AG04450 (cell line): Measurements from ENCODE around the gene RAB11FIP4. TPM values are rescaled to one million over a fixed set of nuclear protein-coding genes. Genes with fewer than 3 reads are reported as not detected.
A peak's percentile ranks its signal among the peaks of the same experiment; 100 is the strongest.

ENCODE experiments used
- CTCF ChIA-PET: fragments of 300-600, 350-600 bp; formaldehyde crosslinking; extraction: SDS; loops from one replicate; lab custom pipeline; 2022; ENCODE audit warnings: antibody characterized with exemption, inconsistent platforms; lab: Charles Lee
- POLR2A ChIA-PET: fragments of 350-600 bp; formaldehyde crosslinking; extraction: SDS; loops from one replicate; lab custom pipeline; 2021; ENCODE audit warnings: antibody characterized with exemption, inconsistent platforms; lab: Yijun Ruan, JAX
- DNase-seq: peaks from one replicate; pipeline ENCODE4 v3.0.0-alpha.2; 2011; ENCODE audit warnings: low read depth, low spot score
- H3K27ac ChIP-seq: one replicate; pipeline ENCODE4 v1.5.1; 2012; ENCODE audit warnings: low read depth, low read length, control low read depth
- H3K27me3 ChIP-seq: one replicate; pipeline ENCODE4 v1.6.0; 2012; ENCODE audit warnings: low read length; ENCODE audit not compliant: control insufficient read depth, insufficient read depth
- H3K4me3 ChIP-seq: 2 replicates; pipeline ENCODE4 v1.5.1; 2011; ENCODE audit warnings: mild to moderate bottlenecking, low read depth, low read length, control low read depth
- H3K9me3 ChIP-seq: 2 replicates; pipeline ENCODE4 v1.5.1; 2012; ENCODE audit warnings: low read length; ENCODE audit not compliant: control insufficient read depth, insufficient read depth
- CTCF ChIP-seq: IDR thresholded peaks from 2 replicates; pipeline ENCODE4 v1.5.1; 2011; ENCODE audit warnings: low read depth, low read length, control low read depth, inconsistent platforms
- polyA plus RNA-seq: library from polyadenylated mRNA; depleted of rRNA; stranded (reverse); fragments of >200 nt; gene quantifications from 2 replicates; pipeline ENCODE4 v1.2.3, GENCODE V29; 2011

The RAB11FIP4 gene
- polyA plus RNA-seq, 1 experiment = 0.58 TPM

- Histone ChIP-seq H3K4me3 (no peak overlapping the region), H3K9me3 (peaks cover 6% of the 10 kb centered on the region; the same call in 1 of the 2 replicates), H3K27me3 (no peaks in the 10 kb centered on the region), H3K27ac (no peak overlapping the region)
- CTCF ChIA-PET = interaction anchor here (3.4 kb wide), 1 partner anchor 288 kb away, joined by 15 read pairs; no protein-coding TSS in a partner anchor
- DNase-seq = no peak
- TF ChIP-seq CTCF = no peak
- POLR2A ChIA-PET = no interaction called here
Measured at GRCh38 chr17:31554930-31555329, 163.5 kb downstream of the RAB11FIP4 start.

GRCh38 chr17:31556969-31557645, 165.6 kb downstream of the RAB11FIP4 start:
- DNase-seq = no peak
- ChIA-PET POLR2A (no interaction called here), CTCF (interaction anchor here (0.6 to 5.2 kb wide), 9 partner anchors 10 to 425 kb away, joined by 3 to 86 read pairs (median 5); no protein-coding TSS in a partner anchor)
- H3K9me3 ChIP-seq = peaks cover 10% of the 10 kb centered on the region; the same call in 1 of the 2 replicates
- no peak for TF ChIP-seq CTCF
- H3K4me3 ChIP-seq = no peak overlapping the region
- no peak overlapping the region for H3K27ac ChIP-seq
- H3K27me3 ChIP-seq = no peaks in the 10 kb centered on the region

GRCh38 chr17:31558748-31559583, 167.5 kb downstream of the RAB11FIP4 start:
- H3K27me3 ChIP-seq = no peaks in the 10 kb centered on the region
- ChIA-PET POLR2A (interaction anchor here (0.6 to 1.5 kb wide), 6 partner anchors 22 to 283 kb away, joined by 3 to 9 read pairs (median 4); no protein-coding TSS in a partner anchor), CTCF (interaction anchor here (1.0 to 5.2 kb wide), 10 partner anchors 23 to 343 kb away, joined by 3 to 86 read pairs (median 5); partner anchors contain the start of genes COPRS and UTP6)
- peak overlapping the region; percentile 65 for H3K27ac ChIP-seq
- peaks cover 10% of the 10 kb centered on the region; the same call in 1 of the 2 replicates for H3K9me3 ChIP-seq
- no peak for DNase-seq
- peak; percentile 57 for TF ChIP-seq CTCF
- H3K4me3 ChIP-seq = peak overlapping the region; percentile 69

GRCh38 chr17:31559584-31560501, 168.4 kb downstream of the RAB11FIP4 start:
- POLR2A ChIA-PET = interaction anchor here (0.6 to 1.5 kb wide), 4 partner anchors 21 to 281 kb away, joined by 3 to 5 read pairs (median 4); no protein-coding TSS in a partner anchor
- CTCF ChIA-PET = interaction anchor here (1.3 to 5.2 kb wide), 2 partner anchors 132 to 282 kb away, joined by 5 to 86 read pairs; no protein-coding TSS in a partner anchor
- Histone ChIP-seq H3K4me3 (peak overlapping the region; percentile 69), H3K27ac (peak overlapping the region; percentile 78), H3K9me3 (peaks cover 10% of the 10 kb centered on the region; the same call in 1 of the 2 replicates), H3K27me3 (no peaks in the 10 kb centered on the region)
- no peak for TF ChIP-seq CTCF
- DNase-seq = no peak
